GM18861 (cell line): ENCODE measurements around the gene OXLD1.
A peak's percentile ranks its signal among the peaks of the same experiment; 100 is the strongest.

ENCODE experiments used
- ATAC-seq: cut with Tn5 transposase; IDR thresholded peaks from one replicate; pipeline ENCODE4 v1.9.1; 2021; ENCODE audit not compliant: unreplicated experiment

Gene OXLD1

DNA sequence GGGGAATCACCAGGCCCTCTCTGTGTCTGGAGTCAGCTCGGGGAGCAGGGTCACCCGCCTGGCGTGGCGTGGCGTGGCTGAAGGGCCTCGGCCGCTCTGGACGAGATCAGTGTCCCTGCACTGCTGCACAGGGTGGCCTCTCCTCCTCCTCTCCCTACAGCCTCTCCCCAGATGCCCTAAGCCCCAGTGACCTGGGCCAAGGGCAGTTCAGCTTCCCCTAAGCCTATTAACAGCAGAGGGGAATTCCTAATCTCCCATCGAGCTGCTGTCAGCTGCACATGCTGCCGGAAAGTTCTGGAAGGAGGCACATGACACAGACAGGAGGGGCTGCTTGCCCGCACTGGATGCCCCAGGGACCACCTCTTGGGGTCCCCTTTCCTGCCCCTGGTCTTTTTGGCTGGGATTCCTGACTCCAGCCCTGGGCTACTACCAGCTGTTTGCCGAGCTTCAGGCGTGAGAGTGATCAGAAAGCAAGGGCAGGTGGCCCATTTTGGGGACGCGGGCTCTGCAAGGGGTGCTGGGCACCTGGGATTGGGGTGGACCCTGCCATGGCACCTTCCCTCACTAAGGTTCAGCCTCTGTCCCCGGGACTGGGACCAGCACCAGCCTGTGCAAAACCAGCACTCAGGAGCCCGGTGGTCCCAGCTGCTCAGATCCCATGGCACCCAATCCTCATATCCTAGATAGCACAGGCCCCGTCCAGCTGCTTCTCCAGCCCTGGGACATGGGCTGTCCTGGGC, 10.9 kb downstream of the OXLD1 start:
- no peak for ATAC-seq

DNA sequence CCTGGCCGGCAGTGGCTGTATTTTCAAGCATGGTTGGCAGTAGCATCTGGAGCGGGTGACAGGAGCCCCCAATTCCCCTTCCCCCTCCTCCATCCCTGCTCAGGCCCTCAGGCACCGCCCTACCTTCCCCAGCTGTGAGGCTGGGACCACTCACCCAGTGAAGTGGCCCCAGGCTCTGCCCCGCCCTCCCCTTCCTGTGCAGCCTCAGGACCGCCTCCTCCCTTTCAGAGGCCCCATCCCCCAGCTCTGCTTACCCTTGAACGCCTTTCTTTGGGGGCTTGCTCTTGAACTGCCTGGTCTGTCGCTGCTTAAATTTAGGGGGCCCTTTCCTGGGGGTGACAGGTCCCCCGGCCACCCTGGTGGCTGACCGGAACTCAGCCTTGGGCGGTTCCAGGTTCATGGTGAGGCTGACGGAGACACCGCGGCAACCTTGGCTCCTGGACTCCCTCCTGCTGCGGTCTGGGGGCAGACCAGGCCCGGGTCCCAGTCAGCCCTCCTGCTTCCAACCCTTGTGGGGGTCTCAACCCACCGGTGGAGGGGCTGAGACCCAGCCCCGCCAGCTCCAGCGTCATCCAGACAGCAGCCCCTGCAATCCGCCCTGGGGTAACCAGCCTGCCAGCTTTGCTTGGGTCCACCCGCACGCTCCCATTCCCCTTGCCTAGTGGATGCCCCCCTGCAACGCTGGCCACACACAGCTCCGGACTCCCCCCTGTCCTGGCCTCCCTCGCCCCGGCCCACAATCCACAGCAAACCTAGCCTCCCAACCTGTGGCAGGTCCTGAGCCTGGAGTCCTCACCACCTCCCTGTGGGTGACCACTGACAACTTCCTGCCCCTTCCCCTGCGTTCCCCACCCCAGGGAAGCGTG, 13.3 kb downstream of the OXLD1 start:
- no peak for ATAC-seq

DNA sequence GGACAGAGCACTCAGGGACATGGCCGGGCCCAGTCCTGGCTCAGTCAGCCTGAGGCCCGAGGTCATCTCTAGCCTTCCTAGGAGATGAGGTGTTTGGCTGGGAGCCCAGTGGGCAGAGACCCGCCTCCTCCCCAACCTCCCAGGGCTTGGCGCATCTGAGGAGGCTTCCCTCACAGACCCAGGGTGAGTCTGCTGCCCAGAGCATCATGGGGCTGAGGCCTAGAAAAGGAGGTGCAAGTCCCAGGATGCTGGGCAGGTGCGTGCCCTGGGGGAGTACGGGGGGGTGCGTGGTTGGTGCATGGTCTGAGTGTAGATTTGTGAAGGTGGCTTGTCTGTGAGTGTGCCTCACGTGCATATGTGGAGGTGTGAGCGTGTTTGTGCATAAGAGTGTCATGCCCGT, 14.7 kb downstream of the OXLD1 start:
- no peak for ATAC-seq

DNA sequence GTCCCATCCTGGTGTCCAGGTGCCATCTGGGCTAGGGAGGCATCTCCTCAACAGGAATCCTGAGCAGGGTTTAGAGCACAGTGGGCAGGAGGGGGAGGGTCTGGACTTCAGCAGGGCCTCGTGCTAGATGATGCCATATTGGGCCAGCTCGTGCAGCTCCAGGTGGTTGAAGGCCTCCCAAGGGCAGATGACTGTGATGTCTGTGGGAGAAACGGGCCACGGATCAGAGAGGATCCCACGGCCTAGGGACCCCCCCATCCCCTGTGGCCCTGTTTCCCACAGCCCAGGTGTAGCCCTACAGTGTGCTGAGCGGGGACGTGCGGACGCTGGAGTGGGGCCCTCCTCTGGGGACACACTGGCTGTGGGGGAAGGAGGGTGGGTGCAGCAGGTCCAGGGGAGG, 15.5 kb downstream of the OXLD1 start:
- no peak for ATAC-seq

DNA sequence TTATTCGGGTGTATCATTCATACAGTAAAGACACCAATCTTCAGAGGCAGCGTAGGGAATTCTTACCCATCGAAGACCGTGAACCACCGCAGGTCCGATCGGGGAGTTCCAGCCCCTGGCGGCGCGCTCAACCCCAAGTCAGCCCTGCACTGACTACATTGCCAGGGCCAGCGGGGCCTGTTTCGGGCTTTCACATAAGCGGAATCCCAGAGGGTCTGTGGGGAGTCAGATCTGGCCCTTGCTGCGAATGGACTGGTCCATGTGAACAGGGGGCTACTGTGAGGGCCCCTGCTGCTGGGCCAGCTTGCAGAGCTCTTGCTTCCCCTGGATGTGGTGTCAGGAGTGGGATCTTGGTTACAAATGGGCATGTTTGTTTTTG, 17.7 kb downstream of the OXLD1 start:
- ATAC-seq, result no peak

DNA sequence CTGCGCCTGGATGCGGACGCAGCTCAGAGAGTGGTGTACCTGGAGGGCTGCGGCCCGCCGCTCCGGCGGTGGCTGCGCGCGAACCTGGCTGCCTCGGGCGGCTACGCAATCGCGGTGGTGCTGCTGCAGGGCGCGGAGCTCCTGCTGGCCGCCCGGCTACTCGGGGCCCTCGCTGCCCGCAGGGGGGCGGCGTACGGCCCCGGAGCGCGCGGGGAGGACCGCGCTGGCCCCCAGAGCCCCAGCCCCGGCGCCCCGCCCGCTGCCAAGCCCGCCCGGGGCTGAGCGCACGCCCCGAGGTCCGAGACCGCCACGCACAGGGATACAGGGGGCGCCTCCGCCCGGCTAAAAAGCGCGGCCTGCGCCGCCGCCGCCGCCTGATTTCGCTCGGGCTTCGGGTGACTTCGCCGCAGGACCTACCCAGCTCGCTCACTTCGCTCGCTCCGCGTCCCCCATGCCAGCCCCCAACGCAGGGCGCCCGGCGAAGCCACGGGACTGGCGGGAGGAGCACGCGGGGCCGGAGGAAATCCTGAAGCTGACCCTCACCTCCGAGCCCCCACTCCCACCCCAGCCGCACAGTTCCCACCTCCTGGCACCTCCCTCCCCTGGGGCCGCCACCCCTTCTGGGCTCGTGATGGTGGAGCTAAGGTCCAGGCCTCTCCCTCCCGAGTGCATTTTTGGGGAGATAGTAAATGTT, 18.2 kb downstream of the OXLD1 start:
- no peak for ATAC-seq

DNA sequence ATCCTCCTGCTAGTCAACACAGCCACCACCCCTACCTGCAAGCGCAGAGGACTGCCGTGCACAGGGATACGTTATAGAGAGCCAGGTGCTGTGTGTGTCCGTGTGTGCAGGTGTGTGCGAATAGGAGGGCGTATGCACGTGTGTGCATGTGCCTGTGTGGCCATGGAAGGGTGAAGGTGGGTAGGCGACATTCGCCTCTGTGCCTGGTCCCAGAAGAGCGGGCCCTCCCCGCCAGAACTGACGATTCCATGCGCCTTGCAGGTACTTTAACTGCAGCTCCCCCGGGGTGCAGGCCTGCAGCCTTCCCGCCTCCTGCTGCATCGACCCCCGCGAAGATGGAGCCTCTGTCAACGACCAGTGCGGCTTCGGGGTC, 18.8 kb downstream of the OXLD1 start:
- no peak for ATAC-seq

DNA sequence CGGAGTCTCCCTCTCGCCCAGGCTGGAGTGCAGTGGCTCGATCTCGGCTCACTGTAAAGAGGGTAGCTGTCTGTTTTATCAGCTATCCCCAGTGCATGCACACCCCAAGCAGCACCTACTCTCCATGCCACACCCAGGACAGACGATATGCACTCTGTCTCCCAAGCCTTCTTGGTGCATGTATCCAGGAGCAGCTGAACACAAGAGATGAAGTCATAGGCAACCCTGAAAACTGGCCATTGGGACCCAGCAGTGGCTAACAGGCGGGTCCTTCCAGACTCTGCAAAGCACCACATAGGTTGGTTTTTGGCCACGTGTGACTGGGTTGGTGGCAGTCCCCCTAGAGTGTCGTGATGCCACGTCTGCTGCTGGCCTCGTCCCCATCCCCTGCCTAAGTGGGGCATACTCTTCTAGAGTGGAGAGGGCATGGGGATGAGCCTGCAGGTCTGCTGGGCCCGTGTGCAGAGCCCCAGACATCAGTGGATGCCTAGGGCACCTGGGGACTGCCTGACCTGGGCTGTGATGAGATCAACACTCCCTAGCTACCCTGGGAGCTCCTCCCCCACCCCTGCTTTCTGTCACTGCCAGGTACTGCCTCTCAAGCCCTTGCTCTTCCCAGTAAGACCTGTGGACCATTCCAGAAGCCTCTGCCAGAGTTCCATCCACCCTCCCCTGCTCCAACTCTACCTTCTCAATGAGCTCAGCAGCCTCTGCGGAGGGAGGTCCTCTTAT, 19.4 kb downstream of the OXLD1 start:
- no peak for ATAC-seq

DNA sequence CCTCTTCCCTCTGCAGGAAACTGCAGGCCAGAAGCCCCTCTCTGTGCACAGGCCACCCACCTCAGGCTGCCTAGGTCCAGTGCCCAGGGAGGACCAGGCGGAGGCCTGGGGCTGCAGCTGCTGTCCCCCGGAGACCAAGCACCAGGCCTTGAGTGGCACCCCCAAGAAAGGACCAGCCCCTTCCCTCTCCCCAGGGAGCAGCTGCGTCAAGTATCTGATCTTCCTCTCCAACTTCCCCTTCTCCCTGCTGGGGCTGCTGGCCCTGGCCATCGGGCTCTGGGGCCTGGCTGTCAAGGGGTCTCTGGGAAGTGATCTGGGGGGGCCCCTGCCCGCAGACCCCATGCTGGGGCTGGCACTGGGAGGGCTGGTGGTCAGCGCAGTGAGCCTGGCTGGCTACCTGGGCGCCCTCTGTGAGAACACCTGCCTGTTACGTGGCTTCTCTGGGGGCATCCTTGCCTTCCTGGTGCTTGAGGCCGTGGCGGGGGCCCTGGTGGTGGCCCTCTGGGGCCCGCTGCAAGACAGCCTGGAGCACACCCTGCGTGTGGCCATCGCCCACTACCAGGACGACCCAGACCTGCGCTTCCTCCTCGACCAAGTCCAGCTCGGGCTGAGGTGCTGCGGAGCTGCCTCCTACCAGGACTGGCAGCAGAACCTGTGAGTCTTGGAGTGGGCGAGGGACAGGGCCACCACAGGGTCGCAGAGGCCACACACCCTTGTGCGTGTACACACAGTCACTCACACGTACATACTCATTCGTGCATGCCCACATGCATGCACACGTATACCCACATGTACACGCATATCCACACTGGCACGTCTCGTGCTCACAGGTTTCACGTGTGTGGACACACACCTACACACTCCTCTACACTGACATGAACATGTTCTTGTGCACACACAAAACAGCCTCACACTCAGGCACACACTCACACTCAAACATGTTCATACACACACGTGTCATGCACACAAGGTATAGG, 21.1 kb downstream of the OXLD1 start:
- ATAC-seq, result no peak

DNA sequence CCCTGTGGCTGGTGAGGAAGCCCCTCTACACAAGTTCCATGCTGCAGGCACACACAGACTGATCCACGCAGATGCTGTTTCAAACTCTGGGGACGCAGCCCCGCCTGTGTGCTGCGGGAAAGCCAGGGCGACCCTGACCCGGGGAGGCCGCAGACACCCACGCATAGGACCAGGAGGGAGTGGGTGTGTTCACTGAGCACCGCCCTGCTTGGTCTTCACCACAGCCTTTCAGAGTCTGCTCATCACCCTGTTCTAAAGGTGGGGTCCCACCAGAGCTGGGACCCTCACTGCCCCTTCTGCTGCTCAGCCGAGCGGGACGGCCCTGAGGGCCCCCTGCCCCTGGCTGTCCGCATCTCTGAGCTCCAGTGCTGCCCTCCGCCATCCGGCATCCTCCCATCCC, 21.9 kb downstream of the OXLD1 start:
- ATAC-seq, result no peak

DNA sequence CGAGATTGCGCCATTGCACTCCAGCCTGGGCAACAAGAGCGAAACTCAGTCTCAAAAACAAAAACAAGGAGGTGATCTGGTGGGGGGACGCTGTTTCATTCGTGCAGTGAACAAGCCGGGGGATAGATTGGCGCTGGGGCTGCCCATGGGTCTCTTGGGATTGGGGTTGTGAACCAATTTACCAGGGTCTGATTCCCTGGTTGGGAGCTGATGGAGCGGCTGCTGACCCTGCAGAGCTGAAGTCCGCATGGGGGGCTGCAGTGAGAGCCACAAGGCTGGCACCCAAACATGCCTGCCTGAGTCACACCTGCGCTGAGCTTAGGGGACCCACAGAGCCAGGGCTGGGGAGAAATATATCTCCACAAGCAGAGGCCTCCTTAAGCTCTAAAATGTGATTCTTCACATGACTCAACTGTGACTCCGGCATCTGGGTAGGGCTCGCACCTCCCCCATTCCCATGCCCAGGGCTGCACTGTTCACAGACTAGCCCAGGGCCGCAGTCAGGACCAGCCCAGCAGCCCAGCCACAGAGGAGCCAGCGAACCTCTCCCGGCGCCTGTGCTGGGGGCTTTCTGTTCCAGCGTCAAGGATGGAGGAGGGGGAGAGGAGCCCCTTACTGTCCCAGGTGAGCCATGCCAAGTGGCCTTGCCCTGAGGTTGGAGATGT, 24.4 kb downstream of the OXLD1 start:
- no peak for ATAC-seq

DNA sequence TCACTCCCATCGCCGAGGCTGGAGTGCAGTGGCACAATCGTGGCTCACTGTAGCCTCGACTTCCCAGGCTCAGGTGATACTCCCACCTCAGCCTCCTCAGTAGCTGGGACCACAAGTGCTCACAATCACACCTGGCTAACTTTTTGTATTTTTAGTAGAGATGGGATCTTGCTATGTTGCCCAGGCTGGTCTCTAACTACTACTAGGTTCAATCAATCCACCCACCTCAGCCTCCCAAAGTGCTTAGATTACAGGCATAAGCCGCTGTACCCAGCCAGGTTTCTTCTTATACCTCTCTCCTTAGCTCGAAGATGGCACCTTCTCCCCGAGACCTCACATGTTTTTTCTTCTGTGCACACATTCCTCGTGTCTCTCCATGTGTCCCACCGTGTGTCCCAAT, 26.4 kb downstream of the OXLD1 start:
- no peak for ATAC-seq

DNA sequence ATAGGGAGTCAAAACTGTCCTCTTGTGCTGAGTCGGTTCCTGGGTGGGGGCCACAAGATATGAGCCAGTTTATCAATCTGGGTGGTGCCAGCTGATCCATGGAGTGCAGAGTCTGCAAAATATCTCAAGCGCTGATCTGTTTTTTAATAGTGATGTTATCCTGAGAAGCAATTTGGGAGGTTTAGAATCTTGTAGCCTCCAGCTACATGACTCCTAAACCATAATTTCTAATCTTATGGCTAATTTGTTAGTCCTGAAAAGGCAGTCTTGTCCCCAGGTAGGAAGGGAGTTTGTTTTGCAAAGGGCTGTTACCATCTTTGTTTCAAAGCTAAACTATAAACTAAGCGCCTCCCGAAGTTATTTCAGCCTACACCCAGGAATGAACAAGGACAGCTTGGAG, 27.7 kb downstream of the OXLD1 start:
- ATAC-seq, result no peak

DNA sequence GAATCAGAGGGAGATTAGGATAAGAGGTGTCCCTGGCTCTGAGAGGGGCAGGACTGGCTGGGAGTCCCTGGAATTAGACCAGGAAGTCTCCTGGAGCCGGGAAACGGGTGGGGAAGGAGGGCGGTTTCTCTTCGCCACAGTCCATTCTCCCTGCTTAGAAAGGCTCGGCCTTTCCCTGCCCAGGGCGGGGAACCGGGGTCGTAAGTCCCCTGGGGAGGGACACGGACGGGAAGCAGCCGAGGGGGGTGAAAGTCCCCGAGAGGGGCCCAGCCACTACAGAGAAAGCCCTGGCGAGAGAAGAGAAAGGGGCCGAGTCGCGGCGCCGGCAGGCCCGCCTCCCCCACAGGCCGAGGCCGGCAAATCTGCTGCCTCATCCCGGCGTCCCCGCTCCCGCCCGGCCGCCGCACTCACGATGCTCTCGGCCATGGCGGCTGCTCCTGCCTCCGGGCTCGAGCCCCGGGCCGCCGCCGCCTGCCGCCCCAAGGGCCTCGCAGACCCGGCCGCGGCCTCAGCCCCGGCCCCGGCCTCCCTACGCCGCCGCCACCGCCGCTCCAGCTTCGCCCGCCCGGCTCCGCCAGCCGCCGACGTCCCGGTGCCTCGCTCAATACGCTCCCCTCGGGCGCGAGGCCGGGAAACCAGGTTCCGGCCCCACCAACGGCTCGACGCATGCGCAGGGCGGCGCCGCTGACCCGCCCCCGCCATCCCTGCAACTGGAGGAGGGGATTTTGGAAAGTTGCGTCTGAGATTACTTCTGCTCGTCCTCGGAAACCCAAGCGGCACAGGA, 29.7 kb downstream of the OXLD1 start, which contains the start of the genes NPLOC4 and TSPAN10:
TSS of gene NPLOC4 (minus strand) at position 608 of the 784 bp plus-strand sequence. CDS start at position 426, 182 bp downstream.
TSS of gene TSPAN10 (plus strand) at position 692 of the 784 bp plus-strand sequence. CDS start 5,217 bp downstream, outside the sequence.
- peak; percentile 77 for ATAC-seq

DNA sequence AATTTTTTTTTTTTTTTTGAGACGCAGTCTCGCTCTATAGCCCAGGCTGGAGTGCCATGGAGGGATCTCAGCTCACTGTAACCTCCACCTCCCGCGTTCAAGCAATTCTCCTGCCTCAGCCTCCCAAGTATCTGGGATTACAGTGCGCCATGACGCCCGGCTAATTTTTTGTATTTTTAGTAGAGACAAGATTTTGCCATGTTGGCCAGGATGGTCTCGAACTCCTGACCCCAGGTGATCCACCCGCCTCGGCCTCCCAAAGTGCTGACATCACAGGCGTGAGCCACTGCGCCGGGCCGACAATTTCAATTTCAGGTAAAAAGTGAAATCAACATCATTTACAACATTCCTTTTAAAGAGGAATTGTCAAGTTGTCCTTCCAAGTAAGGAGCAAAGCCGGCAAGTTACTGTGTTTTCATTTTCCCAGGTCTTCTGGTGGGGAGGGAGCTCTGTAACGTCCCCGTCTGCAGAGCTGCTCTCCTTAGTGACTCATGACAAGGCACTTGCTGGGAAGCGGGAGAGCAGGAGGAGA, 30.4 kb downstream of the OXLD1 start:
- ATAC-seq, result no peak

DNA sequence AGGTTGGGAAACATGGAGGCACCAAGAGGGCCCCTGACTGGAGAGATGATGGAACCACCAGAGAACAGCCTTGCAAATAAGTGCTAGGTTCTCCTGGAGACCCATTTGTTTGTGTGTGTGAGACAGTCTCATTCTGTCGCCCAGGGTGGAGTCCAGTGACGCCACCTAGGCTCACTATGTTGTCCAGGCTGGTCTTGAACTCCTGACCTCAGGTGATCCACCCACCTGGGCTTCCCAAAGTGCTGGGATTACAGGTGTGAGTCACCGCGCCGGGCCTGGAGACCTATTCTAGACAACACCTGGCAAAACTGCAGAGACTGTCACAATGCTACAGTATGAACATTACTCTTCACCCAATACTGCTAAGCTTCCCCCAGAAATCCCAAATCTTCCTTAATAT, 31.0 kb downstream of the OXLD1 start:
- ATAC-seq, result no peak

DNA sequence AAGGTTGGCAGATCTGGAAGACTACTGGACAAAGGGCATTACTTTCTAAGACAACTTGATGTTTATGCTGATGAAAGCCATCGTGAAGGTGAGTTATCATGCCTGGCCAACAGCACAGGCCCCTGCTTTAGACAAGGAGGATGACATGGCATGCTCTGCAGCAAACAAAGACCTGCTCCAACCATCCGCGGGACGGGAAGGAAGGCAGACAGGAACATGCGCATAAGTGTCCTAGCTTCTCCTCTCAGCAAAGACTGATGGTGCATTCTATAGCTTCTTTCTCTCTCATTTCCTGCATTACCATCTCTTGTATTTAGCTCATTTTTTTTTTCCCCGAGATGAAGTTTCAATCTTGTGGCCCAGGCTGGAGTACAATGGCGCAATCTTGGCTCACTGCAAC, 34.9 kb downstream of the OXLD1 start:
- no peak for ATAC-seq

DNA sequence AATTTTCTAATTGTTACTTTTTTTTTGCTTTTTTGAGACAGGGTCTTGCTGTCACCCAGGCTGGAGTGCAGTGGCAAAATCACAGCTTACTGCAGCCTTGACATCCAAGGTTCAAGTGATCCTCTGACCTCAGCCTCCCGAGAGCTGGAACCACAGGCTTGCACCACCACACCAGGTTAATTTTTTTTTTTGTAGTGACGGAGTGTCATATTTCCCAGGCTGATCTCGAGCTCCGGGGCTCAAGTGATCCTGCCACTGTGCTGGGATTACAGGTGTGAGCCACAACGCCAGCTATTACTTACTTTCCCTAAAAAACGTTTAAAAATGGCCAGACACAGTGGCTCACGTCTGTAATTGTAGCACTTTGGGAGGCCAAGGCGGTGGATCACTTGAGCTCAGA, 36.1 kb downstream of the OXLD1 start:
- ATAC-seq, result no peak
